IMR-90 (cell line): ENCODE measurements around the gene OSTC. TPM values are rescaled to one million over a fixed set of nuclear protein-coding genes. Genes with fewer than 3 reads are reported as not detected.

ENCODE experiments used
- ATAC-seq: fragments of 200-7000 bp; cut with Tn5 transposase; 2 replicates; pipeline ENCODE4 v1.9.1; 2020; ENCODE audit warnings: low read depth, mild to moderate bottlenecking, moderate library complexity
- BruUV-seq: library from RNA; stranded (reverse); fragments of 400-500 nt; replicated peaks from 2 replicates; lab custom pipeline; 2021; lab: Mats Ljungman, UMichigan
- CTCF ChIA-PET: fragments of 300-600 bp; formaldehyde crosslinking; extraction: SDS; loops from one replicate; lab custom pipeline; 2021; ENCODE audit warnings: antibody characterized with exemption; lab: Yijun Ruan, JAX
- POLR2A ChIA-PET: fragments of 300-600 bp; sonication (Branson Sonifier 250); formaldehyde crosslinking; loops from one replicate; lab custom pipeline; 2022; ENCODE audit warnings: antibody characterized with exemption; ENCODE audit not compliant: unreplicated experiment; lab: Charles Lee
- DNase-seq: peaks from one replicate; pipeline ENCODE4 v3.0.0; 2013
- H2AFZ ChIP-seq: replicated peaks from 2 replicates; pipeline ENCODE3; 2013; ENCODE audit warnings: low read length, mild to moderate bottlenecking; ENCODE audit not compliant: poor library complexity
- H2AK5ac ChIP-seq: 2 replicates; pipeline ENCODE4 v1.6.1; 2013; ENCODE audit warnings: low read depth, low read length, inconsistent platforms
- H2AK9ac ChIP-seq: replicated peaks from 2 replicates; pipeline ENCODE3; 2013; ENCODE audit warnings: mild to moderate bottlenecking, low read depth, low read length, moderate library complexity; ENCODE audit not compliant: poor library complexity
- H2BK120ac ChIP-seq: 2 replicates; pipeline ENCODE4 v1.6.1; 2013; ENCODE audit warnings: low read depth, low read length, inconsistent platforms
- H2BK15ac ChIP-seq: 3 replicates; pipeline ENCODE4 v1.6.1; 2013; ENCODE audit warnings: low read depth, low read length, inconsistent platforms
- H2BK20ac ChIP-seq: 2 replicates; pipeline ENCODE4 v1.6.1; 2013; ENCODE audit warnings: low read depth, mild to moderate bottlenecking, inconsistent platforms, low read length, moderate library complexity
- H2BK5ac ChIP-seq: 2 replicates; pipeline ENCODE4 v1.6.1; 2013; ENCODE audit warnings: mild to moderate bottlenecking, low read depth, low read length, inconsistent platforms; ENCODE audit not compliant: poor library complexity, severe bottlenecking
- H3K14ac ChIP-seq: replicated peaks from 2 replicates; pipeline ENCODE4 v1.6.1; 2013; ENCODE audit warnings: low read depth, low read length, inconsistent platforms
- H3K18ac ChIP-seq: 2 replicates; pipeline ENCODE4 v1.6.1; 2013; ENCODE audit warnings: low read depth, low read length, control low read depth
- H3K23ac ChIP-seq: 2 replicates; pipeline ENCODE4 v1.6.1; 2013; ENCODE audit warnings: low read depth, low read length, inconsistent platforms
- H3K27ac ChIP-seq: 2 replicates; pipeline ENCODE4 v1.5.1; 2013; ENCODE audit warnings: mild to moderate bottlenecking, control low read depth, low read length; ENCODE audit not compliant: insufficient read depth
- H3K27me3 ChIP-seq: 2 replicates; pipeline ENCODE4 v1.6.1; 2013; ENCODE audit warnings: low read length; ENCODE audit not compliant: control insufficient read depth, insufficient read depth
- H3K36me3 ChIP-seq: 2 replicates; pipeline ENCODE4 v1.6.1; 2013; ENCODE audit warnings: low read length, mixed read lengths; ENCODE audit not compliant: control insufficient read depth, insufficient read depth
- H3K4ac ChIP-seq: 2 replicates; pipeline ENCODE4 v1.6.1; 2013; ENCODE audit warnings: low read depth, low read length, inconsistent platforms
- H3K4me1 ChIP-seq: 2 replicates; pipeline ENCODE4 v1.6.1; 2013; ENCODE audit warnings: low read length, mixed read lengths; ENCODE audit not compliant: control insufficient read depth, insufficient read depth
- H3K4me2 ChIP-seq: 2 replicates; pipeline ENCODE4 v1.6.1; 2013; ENCODE audit warnings: low read depth, mild to moderate bottlenecking, control low read depth, low read length, moderate library complexity
- H3K4me3 ChIP-seq: 2 replicates; pipeline ENCODE4 v1.5.1; 2013; ENCODE audit warnings: low read depth, mild to moderate bottlenecking, control low read depth, low read length, moderate library complexity; ENCODE audit not compliant: insufficient read depth
- H3K56ac ChIP-seq: 2 replicates; pipeline ENCODE4 v1.6.1; 2013; ENCODE audit warnings: low read length, inconsistent platforms; ENCODE audit not compliant: insufficient read depth; ENCODE audit errors: extremely low read depth
- H3K79me1 ChIP-seq, 2 experiments: 2 replicates each; pipeline ENCODE4 v1.6.1; 2013; ENCODE audit warnings: low read length in 2 of 2, inconsistent platforms in 1 of 2, low read depth in 1 of 2
- H3K9ac ChIP-seq: 2 replicates; pipeline ENCODE4 v1.6.1; 2013; ENCODE audit warnings: low read depth, low read length, control low read depth
- H3K9me1 ChIP-seq: 2 replicates; pipeline ENCODE4 v1.6.1; 2013; ENCODE audit warnings: low read length, inconsistent platforms; ENCODE audit not compliant: insufficient read depth
- H3K9me3 ChIP-seq: 2 replicates; pipeline ENCODE4 v1.6.1; 2013; ENCODE audit warnings: low read length; ENCODE audit not compliant: control insufficient read depth, insufficient read depth
- H4K20me1 ChIP-seq: 2 replicates; pipeline ENCODE4 v1.6.1; 2013; ENCODE audit warnings: low read length, inconsistent platforms; ENCODE audit not compliant: insufficient read depth
- H4K5ac ChIP-seq: 2 replicates; pipeline ENCODE4 v1.6.1; 2013; ENCODE audit warnings: mild to moderate bottlenecking, low read depth, low read length, control low read depth
- H4K8ac ChIP-seq, 2 experiments: 2 replicates each; pipeline ENCODE4 v1.6.1; 2013; ENCODE audit warnings: low read depth in 2 of 2, low read length in 2 of 2, control low read depth in 1 of 2, inconsistent platforms in 1 of 2
- H4K91ac ChIP-seq: 2 replicates; pipeline ENCODE4 v1.6.1; 2013; ENCODE audit warnings: low read depth, low read length, inconsistent platforms; ENCODE audit not compliant: insufficient read depth
- CEBPB ChIP-seq: IDR thresholded peaks from 2 replicates; pipeline ENCODE4 v1.6.1; 2012; ENCODE audit warnings: low read depth, low read length, improper control_type of control experiment
- CHD1 ChIP-seq: IDR thresholded peaks from 2 replicates; pipeline ENCODE4 v1.6.1; 2012; ENCODE audit warnings: low read depth, low read length, improper control_type of control experiment
- ELK1 ChIP-seq: fragments of 150-350 bp; IDR thresholded peaks from 2 replicates; pipeline ENCODE4 v1.6.1; 2016; ENCODE audit warnings: low read depth, mild to moderate bottlenecking, low read length, moderate library complexity, borderline replicate concordance
- MAZ ChIP-seq: IDR thresholded peaks from 2 replicates; pipeline ENCODE4 v1.6.1; 2012; ENCODE audit warnings: low read depth, mild to moderate bottlenecking, low read length, improper control_type of control experiment, moderate library complexity, borderline replicate concordance
- MXI1 ChIP-seq: IDR thresholded peaks from 2 replicates; pipeline ENCODE4 v1.6.1; 2012; ENCODE audit warnings: low read depth, mild to moderate bottlenecking, low read length, moderate library complexity, borderline replicate concordance
- NFE2L2 ChIP-seq: fragments of 150-350 bp; IDR thresholded peaks from 2 replicates; pipeline ENCODE4 v1.6.1; 2016; ENCODE audit warnings: low read depth, mild to moderate bottlenecking, low read length
- POLR2A ChIP-seq: IDR thresholded peaks from 2 replicates; pipeline ENCODE4 v1.6.1; 2012; ENCODE audit warnings: mild to moderate bottlenecking, low read depth, low read length
- RAD21 ChIP-seq: IDR thresholded peaks from 2 replicates; pipeline ENCODE4 v1.6.1; 2012; ENCODE audit warnings: low read length, improper control_type of control experiment
- RCOR1 ChIP-seq: IDR thresholded peaks from 2 replicates; pipeline ENCODE4 v1.6.1; 2012; ENCODE audit warnings: mild to moderate bottlenecking, low read length, improper control_type of control experiment; ENCODE audit not compliant: insufficient replicate concordance
- RFX5 ChIP-seq: IDR thresholded peaks from 2 replicates; pipeline ENCODE4 v1.8.0; 2012; ENCODE audit warnings: low read depth, mild to moderate bottlenecking, low read length, moderate library complexity
- WGBS, 2 experiments: methylation state at CpG; one replicate each; pipeline versions ENCODE4 v1.1.5 to v1.1.7; 2013; ENCODE audit warnings: missing lambda C conversion rate in 2 of 2; ENCODE audit not compliant: insufficient read length in 1 of 2; ENCODE audit errors: extremely low coverage in 2 of 2; 5-methylcytosine and 5-hydroxymethylcytosine counted together
- dilution Hi-C: fragments of 300-500 bp; cut with HindIII; formaldehyde crosslinking; loops from one replicate; pipeline ENCODE4 v1.14.3; 2018; ENCODE audit warnings: low sequenced_read_pairs; ENCODE audit not compliant: unreplicated experiment
- in situ Hi-C: fragments of 300-500 bp; cut with MboI; formaldehyde crosslinking; loops from 3 replicates; pipeline ENCODE4 v1.14.3; 2019; ENCODE audit warnings: low sequenced_read_pairs, inconsistent platforms, mixed read lengths
- intact Hi-C: fragments of 100-400 bp; cut with micrococcal nuclease; formaldehyde crosslinking; loops from 2 replicates; pipeline ENCODE4 v1.10.0; 2022
- polyA plus RNA-seq, 3 experiments: library from polyadenylated mRNA; depleted of rRNA; stranded (reverse); fragments of >200 nt; gene quantifications; 2 replicates each; pipeline ENCODE4 v1.2.3, GENCODE V29; 2012; ENCODE audit warnings: low replicate concordance in 1 of 3
- total RNA-seq: library from RNA; depleted of rRNA; stranded (reverse); fragments of >200 nt; gene quantifications from 2 replicates; pipeline ENCODE4 v1.2.3, GENCODE V29; 2012

OSTC gene
- total and polyA plus RNA-seq, 2 of the 4 experiments (the other 2 are of a cell fraction), result 173 to 13,576 TPM

- Histone ChIP-seq H3K4ac (no peak overlapping the region), H3K9me1 (no peaks in the 10 kb centered on the region), H3K9me3 (no peaks in the 10 kb centered on the region), H3K27ac (no peak overlapping the region), H2BK5ac (no peak overlapping the region), H3K18ac (no peak overlapping the region), H3K36me3 (no peaks in the 10 kb centered on the region), H2AK9ac (no peak overlapping the region), H2AFZ (no peak overlapping the region), H4K8ac (no peak overlapping the region), H3K27me3 (no peaks in the 10 kb centered on the region), H2BK120ac (no peak overlapping the region), H4K91ac (no peak overlapping the region), H4K20me1 (no peaks in the 10 kb centered on the region), H3K4me3 (no peak overlapping the region), H3K79me1 (no peaks in the 10 kb centered on the region; a peak in 1 of 4 replicates), H3K4me2 (no peak overlapping the region), H2BK15ac (no peak overlapping the region), H3K14ac (no peak overlapping the region), H3K23ac (no peak overlapping the region), H2AK5ac (no peak overlapping the region), H2BK20ac (no peak overlapping the region), H3K4me1 (no peaks in the 10 kb centered on the region), H3K56ac (no peak overlapping the region), H4K5ac (no peak overlapping the region), H3K9ac (no peak overlapping the region)
- in situ Hi-C loops (no loop called here), intact Hi-C loops (no loop called here), dilution Hi-C loops (no loop called here)
- TF ChIP-seq RCOR1, result no peak
- no peak for TF ChIP-seq RFX5
- TF ChIP-seq NFE2L2, result no peak
- TF ChIP-seq RAD21, result no peak
- no peak for TF ChIP-seq CHD1
- no peak for TF ChIP-seq MAZ
- TF ChIP-seq MXI1, result no peak
- no peak for TF ChIP-seq POLR2A
- no peak for TF ChIP-seq CEBPB
- no peak for TF ChIP-seq ELK1
- DNase-seq, result peak; percentile 21
- BruUV-seq, result no TSS peak
- WGBS, 2 experiments, result no CpG with 5 or more reads among the region's 1 CpG
- peak; percentile 62 for ATAC-seq
- POLR2A ChIA-PET, result no interaction called here
- CTCF ChIA-PET, result no interaction called here
Measured at GRCh38 chr4:108644237-108644636, 6.2 kb upstream of the OSTC start.
